Smooth muscle cell (in vitro differentiated cells): Measurements from ENCODE around the gene OR10A4. TPM values are rescaled to one million over a fixed set of nuclear protein-coding genes. Genes with fewer than 3 reads are reported as not detected.

Experiments used
- DNase-seq: peaks from one replicate; lab custom pipeline; 2025; ENCODE audit not compliant: unreplicated experiment; lab: John Stamatoyannopoulos, UW
- H2AFZ ChIP-seq: fragments of 200-600 bp; sonication (generic); 2 replicates; pipeline ENCODE4 v1.6.0; 2016; ENCODE audit warnings: antibody characterized with exemption, low read depth, mild to moderate bottlenecking
- H3F3A ChIP-seq: fragments of 200-600 bp; sonication (generic); 2 replicates; pipeline ENCODE4 v1.6.0; 2017; ENCODE audit warnings: antibody characterized with exemption, low read depth
- H3K27ac ChIP-seq: fragments of 200-600 bp; sonication (generic); 2 replicates; pipeline ENCODE4 v1.5.1; 2016; ENCODE audit warnings: low read depth, mild to moderate bottlenecking
- H3K27me3 ChIP-seq: fragments of 200-600 bp; sonication (generic); 2 replicates; pipeline ENCODE4 v1.6.1; 2016; ENCODE audit warnings: low read depth, mild to moderate bottlenecking
- H3K36me3 ChIP-seq: fragments of 200-600 bp; sonication (generic); 2 replicates; pipeline ENCODE4 v1.5.1; 2016; ENCODE audit warnings: low read depth
- H3K4me1 ChIP-seq: fragments of 200-600 bp; sonication (generic); 2 replicates; pipeline ENCODE4 v1.5.1; 2016; ENCODE audit warnings: low read depth
- H3K4me2 ChIP-seq: fragments of 200-600 bp; sonication (generic); 2 replicates; pipeline ENCODE4 v1.6.0; 2016; ENCODE audit warnings: mild to moderate bottlenecking
- H3K4me3 ChIP-seq: fragments of 200-600 bp; sonication (generic); 2 replicates; pipeline ENCODE4 v1.5.1; 2016; ENCODE audit warnings: mild to moderate bottlenecking
- H3K79me2 ChIP-seq: fragments of 200-600 bp; sonication (generic); 2 replicates; pipeline ENCODE4 v1.6.0; 2016; ENCODE audit warnings: low read depth, mild to moderate bottlenecking
- H3K9ac ChIP-seq: fragments of 200-600 bp; sonication (generic); 2 replicates; pipeline ENCODE4 v1.6.0; 2016; ENCODE audit warnings: low read depth
- H3K9me3 ChIP-seq: fragments of 200-600 bp; sonication (generic); replicated peaks from 2 replicates; pipeline ENCODE4 v1.5.1; 2016; ENCODE audit warnings: low read depth
- H4K20me1 ChIP-seq: fragments of 200-600 bp; sonication (generic); 2 replicates; pipeline ENCODE4 v1.6.0; 2016; ENCODE audit warnings: low read depth
- WGBS: methylation state at CpG from one replicate; pipeline ENCODE4 v1.1.7; 2016; ENCODE audit warnings: low lambda C conversion rate; 5-methylcytosine and 5-hydroxymethylcytosine counted together
- polyA plus RNA-seq: library from polyadenylated mRNA; unstranded; fragments of >200 nt; fragmentation: Nextera tagmentation; extraction: Ambion mirVana; gene quantifications from 2 replicates; pipeline ENCODE4 v1.2.1, GENCODE V29; 2016
- total RNA-seq: library from RNA; depleted of rRNA; stranded (reverse); fragments of >200 nt; gene quantifications from 2 replicates; pipeline ENCODE4 v1.2.3, GENCODE V29; 2014
- TF ChIP-seq, protein P1 (sequence below): fragments of 200-600 bp; sonication (generic); IDR thresholded peaks from 2 replicates; pipeline ENCODE4 v1.5.1; 2017; ENCODE audit warnings: borderline replicate concordance, mild to moderate bottlenecking, antibody characterized with exemption; ENCODE audit not compliant: insufficient read depth, poor library complexity, severe bottlenecking

Gene OR10A4
- total and polyA plus RNA-seq, 2 experiments from 2014 or later, result not detected

DNA sequence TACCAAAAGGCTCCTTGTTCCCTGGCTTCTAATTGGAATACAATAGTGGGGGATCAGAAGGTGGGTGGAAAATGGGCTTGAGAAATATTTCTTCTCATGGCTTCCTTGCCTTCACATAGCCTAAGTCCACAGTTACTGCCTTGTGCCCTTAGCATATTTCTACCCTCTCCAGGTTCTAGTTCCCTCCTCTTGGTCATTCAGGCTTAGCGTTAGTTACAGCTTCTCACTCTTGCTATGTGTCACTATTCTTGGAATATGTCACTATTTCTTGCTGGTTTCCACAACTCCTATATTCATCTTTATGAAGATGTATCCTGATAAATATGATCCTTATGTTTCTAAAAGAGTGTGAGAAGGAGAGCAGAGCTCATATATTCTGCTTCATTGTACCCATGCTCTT lies 13.4 kb downstream of the OR10A4 start:
- H4K20me1 ChIP-seq, result no peaks in the 10 kb centered on the region
- H3K36me3 ChIP-seq, result no peaks in the 10 kb centered on the region
- 88% methylated on average over 1 of the region's 1 CpG for WGBS
- H2AFZ ChIP-seq, result no peak overlapping the region
- H3K9ac ChIP-seq, result no peak overlapping the region
- H3K4me2 ChIP-seq, result no peak overlapping the region
- no peaks in the 10 kb centered on the region for H3K4me1 ChIP-seq
- no peak overlapping the region for H3K4me3 ChIP-seq
- TF ChIP-seq, protein P1, sequence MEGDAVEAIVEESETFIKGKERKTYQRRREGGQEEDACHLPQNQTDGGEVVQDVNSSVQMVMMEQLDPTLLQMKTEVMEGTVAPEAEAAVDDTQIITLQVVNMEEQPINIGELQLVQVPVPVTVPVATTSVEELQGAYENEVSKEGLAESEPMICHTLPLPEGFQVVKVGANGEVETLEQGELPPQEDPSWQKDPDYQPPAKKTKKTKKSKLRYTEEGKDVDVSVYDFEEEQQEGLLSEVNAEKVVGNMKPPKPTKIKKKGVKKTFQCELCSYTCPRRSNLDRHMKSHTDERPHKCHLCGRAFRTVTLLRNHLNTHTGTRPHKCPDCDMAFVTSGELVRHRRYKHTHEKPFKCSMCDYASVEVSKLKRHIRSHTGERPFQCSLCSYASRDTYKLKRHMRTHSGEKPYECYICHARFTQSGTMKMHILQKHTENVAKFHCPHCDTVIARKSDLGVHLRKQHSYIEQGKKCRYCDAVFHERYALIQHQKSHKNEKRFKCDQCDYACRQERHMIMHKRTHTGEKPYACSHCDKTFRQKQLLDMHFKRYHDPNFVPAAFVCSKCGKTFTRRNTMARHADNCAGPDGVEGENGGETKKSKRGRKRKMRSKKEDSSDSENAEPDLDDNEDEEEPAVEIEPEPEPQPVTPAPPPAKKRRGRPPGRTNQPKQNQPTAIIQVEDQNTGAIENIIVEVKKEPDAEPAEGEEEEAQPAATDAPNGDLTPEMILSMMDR, result no peak
- no peak overlapping the region for H3K27ac ChIP-seq
- H3K9me3 ChIP-seq, result no peaks in the 10 kb centered on the region
- H3K27me3 ChIP-seq, result no peaks in the 10 kb centered on the region
- H3F3A ChIP-seq, result no peaks in the 10 kb centered on the region
- no peak for DNase-seq
- no peaks in the 10 kb centered on the region for H3K79me2 ChIP-seq

DNA sequence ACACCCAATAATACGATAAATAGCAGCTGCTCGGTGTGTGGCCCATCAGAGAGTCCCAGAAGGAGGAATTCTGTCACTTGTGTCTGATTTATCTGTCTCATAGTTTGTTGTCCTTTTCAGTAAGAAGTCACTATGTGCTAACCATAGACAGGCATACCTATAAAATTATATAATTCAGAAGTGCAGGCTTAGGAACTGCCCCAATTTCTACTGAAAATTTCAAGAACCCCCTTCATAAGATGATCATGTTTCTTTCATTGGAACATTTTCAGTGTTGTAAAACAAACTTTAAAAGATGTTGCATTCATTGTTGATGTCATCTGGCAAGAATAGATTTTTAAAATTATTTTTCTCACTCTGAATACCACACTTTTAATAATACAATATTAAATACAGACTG lies 16.0 kb downstream of the OR10A4 start, which contains the start of gene OR2D2:
Gene OR2D2, minus strand, starts transcription at position 101 of the 400 bp plus-strand sequence. Its CDS starts 0 bp downstream, at position 101.
- no peaks in the 10 kb centered on the region for H3K36me3 ChIP-seq
- no peak within 1 kb of the TSS for H3K4me3 ChIP-seq
- no peaks in the 10 kb centered on the region for H3K4me1 ChIP-seq
- no peak within 1 kb of the TSS for H3K4me2 ChIP-seq
- no peaks in the 10 kb centered on the region for H3K9me3 ChIP-seq
- 90% methylated on average over 2 of the region's 2 CpGs for WGBS
- H3F3A ChIP-seq, result no peaks in the 10 kb centered on the region
- no peaks in the 10 kb centered on the region for H4K20me1 ChIP-seq
- H3K27me3 ChIP-seq, result no peaks in the 10 kb centered on the region
- no peak within 1 kb of the TSS for H3K9ac ChIP-seq
- DNase-seq, result no peak
- no peak within 1 kb of the TSS for H3K27ac ChIP-seq
- H3K79me2 ChIP-seq, result no peaks in the 10 kb centered on the region
- H2AFZ ChIP-seq, result no peak within 1 kb of the TSS
- TF ChIP-seq, protein P1, result no peak

DNA sequence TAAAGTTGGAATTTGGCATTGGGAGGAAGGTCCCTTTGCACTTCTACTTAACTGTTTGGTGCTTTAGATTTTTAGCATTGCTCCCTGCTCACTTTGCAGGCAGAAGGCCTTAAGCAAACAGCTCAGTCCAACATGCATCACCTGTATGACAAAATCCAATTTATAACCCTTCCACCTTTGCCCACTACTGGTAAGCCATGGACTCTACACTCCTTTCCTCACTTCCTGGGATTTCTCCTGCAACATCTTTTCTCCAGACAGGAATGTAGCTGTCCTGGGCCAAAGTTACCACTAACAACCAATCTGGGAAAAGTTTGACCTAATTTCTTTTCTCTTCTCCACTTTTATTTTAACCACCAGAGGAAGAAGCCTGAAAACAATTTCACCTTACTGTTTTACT lies 17.7 kb downstream of the OR10A4 start:
- Histone ChIP-seq H3K4me1 (no peaks in the 10 kb centered on the region), H3K9me3 (no peaks in the 10 kb centered on the region), H4K20me1 (no peaks in the 10 kb centered on the region), H3F3A (no peaks in the 10 kb centered on the region), H3K79me2 (no peaks in the 10 kb centered on the region), H3K36me3 (no peaks in the 10 kb centered on the region), H3K27me3 (no peaks in the 10 kb centered on the region), H3K9ac (no peak overlapping the region), H2AFZ (no peak overlapping the region), H3K4me2 (no peak overlapping the region), H3K27ac (no peak overlapping the region), H3K4me3 (no peak overlapping the region)
- DNase-seq, result no peak
- TF ChIP-seq, protein P1, result no peak

DNA sequence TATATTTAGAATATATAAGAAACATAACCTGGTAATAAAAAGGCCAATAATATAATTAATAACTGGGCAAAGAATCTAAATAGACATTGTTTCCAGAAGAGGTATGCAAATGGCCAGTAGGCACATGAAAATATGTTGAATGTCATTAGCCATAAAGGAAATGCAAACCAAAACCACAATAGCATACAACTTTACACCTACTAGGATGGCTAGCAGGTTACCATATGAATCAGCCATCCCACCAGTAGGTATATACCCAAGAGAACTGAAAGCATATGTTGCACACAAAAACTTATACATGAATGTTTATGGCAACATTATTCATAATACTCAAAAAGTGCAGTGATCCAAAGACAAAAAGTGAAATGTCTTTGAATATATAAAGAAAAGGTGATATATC lies 18.6 kb downstream of the OR10A4 start:
- Histone ChIP-seq H4K20me1 (no peaks in the 10 kb centered on the region), H3K4me3 (no peak overlapping the region), H3K9ac (no peak overlapping the region), H2AFZ (no peak overlapping the region), H3K27ac (no peak overlapping the region), H3F3A (no peaks in the 10 kb centered on the region), H3K9me3 (no peaks in the 10 kb centered on the region), H3K79me2 (no peaks in the 10 kb centered on the region), H3K27me3 (no peaks in the 10 kb centered on the region), H3K4me2 (no peak overlapping the region), H3K36me3 (no peaks in the 10 kb centered on the region), H3K4me1 (no peaks in the 10 kb centered on the region)
- no peak for DNase-seq
- TF ChIP-seq, protein P1, result no peak
